ENCODE results near the gene PRSS57.

PRSS57 gene

GRCh38 chr19:638906-639252, 56.4 kb downstream of the PRSS57 start:
- DNase-seq (ENCODE audit: low read depth in 2 of 2) = no peak
